T47D (cell line): ENCODE results near the gene MAGED2.
"Not testable (repeated sequence)": the region's sequence is repeated elsewhere in the genome, so short reads cannot be mapped to it uniquely, and the experiment has no call there.

Source experiments
- DNase-seq, 2 experiments: peaks; one replicate each; pipeline versions ENCODE4 v3.0.0 to v3.0.0-alpha.2; 2011 to 2012; ENCODE audit warnings: low read depth in 1 of 2, low spot score in 1 of 2
- JUND ChIP-seq: IDR thresholded peaks from 2 replicates; pipeline ENCODE4 v1.6.1; 2012; ENCODE audit warnings: low read depth
- in situ Hi-C: cut with HindIII; loops from 2 replicates; pipeline ENCODE4 v1.10.0; 2016; ENCODE audit warnings: low sequenced_read_pairs, low pct_unique_long_range_greater_than_20kb

MAGED2 gene

DNA sequence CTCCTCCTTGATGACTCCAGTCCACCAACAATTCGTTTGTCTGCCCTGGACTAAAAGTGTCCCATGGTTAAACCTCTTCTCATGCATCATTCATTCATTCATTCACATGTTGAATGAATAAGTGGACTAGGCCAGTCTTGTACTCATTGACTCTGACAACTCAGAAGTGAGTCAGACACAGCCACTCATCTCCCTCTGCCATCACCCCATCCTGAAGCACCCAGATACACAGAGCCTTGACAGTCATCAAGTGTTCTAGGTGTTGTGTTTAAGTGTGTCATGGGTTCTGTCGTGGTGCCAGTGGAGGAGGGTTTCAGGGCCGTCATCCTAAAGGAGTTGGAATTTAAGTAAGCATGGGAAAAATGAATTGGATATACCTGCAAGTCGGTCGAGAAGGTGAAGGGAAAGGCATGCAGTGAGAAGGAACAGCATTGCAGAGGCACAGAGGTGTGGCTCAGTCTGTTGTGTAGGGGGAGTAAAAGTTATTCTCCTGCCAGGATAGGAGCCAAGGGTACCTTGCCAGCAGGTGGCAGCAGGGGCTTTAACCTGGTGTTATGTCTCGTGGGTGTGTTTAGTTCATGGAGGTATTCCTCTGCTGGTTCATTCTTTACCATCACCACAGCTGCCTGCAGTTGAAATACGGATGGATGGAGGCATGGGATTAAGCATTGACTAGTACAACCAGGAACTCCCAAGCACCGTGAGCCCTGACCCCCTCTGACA is 18.3 kb downstream of the MAGED2 start:
- TF ChIP-seq JUND = no peak
- in situ Hi-C loops = no loop called here
- peak in 1 of 2 experiments; percentile 50 for DNase-seq

DNA sequence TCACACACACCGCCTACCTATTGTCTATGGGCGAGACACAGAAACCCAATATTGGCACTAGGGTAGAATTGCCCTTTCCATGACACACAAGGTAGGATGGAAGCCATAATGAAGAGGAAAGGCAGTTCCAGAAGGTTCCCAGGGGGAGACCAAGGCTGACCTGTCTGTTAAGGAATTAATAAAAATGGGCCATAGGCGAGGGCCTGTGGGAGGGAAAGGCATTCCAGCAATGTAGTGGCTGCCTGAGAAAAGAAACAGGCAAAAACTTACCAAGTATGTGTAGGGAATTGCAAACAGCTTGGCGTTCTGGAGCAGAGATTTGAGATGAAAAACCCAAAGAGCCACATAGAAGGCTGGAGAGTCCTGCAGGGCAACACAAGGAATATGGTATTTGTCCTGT is 19.1 kb downstream of the MAGED2 start:
- TF ChIP-seq JUND = no peak
- no peak for DNase-seq
- in situ Hi-C loops = no loop called here

DNA sequence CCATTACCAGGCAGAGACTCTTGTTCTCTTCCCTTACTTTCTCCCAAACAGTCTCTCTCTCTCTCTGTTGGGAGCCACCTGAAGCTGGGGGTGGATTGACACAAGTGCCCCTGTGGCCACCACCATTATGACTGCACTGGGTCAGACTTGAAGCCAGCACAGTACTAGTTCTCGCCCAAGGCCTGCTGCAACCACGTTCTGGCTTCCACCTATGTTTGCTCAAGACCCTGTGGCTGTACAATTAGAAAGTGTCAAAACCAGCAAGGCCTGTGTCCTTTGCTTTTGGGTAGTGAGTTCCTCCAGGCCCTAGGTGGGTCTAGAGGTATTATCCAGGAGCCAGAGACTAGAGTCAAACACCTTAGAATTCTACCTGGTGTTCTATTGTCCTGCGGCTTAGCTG is 31.0 kb downstream of the MAGED2 start:
- in situ Hi-C loops = no loop called here
- no peak for TF ChIP-seq JUND
- no peak for DNase-seq

DNA sequence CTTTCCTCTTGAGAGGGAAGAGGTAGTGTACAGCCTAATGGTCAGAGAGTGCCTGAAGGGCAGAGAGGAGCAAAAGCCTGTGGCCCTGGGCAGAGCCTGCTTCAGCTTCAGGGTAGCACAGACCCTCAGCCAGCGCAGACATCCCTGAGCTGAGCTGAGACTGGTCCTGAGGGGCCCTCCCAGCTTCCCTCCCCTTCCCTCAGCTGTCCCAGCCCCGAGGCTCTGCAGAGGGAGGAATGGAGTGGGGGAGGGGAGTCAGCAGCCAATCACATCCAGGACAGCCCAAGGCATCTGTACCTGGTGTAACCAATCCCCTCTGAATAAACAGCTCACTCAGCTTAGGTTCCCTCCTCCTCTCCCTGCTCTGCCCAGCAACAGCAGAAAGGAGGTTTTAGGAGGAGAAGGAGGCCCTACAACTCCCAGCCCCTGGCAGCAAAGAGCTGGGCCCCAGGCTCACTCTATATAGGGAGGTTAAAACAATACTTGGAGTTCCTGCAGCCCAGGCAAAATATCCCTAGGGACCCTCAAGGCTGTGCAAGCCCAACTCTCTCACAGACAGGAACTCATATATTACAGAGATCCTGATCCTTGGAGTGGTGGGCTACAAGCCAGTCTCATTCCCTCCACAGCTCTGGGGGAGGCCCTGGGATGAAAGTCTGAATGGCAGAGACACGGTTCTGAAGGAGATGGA is 33.8 kb downstream of the MAGED2 start:
- peak in 1 of 2 experiments; percentile 26 for DNase-seq
- in situ Hi-C loops = not testable (repeated sequence)

DNA sequence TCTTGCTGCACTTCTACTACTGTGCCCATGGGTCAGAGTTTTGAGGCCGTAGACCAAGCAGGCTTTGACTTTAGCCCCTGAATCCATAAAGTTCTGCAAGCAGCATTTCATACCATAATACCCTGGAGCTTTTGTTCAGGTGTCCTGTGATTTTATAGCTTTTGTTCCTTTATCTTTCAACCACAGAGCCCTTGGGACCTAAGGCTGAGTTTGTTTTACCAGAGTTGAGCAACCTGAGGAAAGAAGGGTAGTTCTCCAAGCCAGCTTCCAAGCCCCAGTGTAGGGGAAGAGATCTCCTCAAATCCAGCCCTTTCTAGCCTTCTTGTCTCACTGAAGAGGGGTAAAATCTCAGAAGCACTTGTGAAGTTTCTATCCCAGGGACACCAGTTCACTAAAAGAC is 35.1 kb downstream of the MAGED2 start:
- in situ Hi-C loops = no loop called here
- no peak for TF ChIP-seq JUND
- peak in 1 of 2 experiments; percentile 9 for DNase-seq

DNA sequence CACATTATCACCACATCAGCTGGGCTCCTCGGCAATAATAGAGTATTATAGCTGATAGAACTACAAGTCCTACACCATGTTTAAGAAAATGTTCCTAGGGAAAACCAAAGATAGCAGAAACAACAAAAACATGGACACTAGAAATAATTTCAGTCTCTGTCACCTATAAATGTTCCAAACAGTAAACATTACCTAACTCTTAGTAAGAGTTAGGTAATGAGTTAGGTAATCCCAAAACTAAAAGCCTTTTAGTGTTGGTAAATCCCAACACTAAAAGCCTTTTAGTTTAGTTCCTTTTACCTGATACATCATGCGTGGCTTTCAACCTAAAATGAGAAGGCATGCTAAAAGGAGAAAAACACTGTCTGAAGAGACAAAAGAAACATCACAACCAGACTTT is 35.5 kb downstream of the MAGED2 start:
- no peak for TF ChIP-seq JUND
- in situ Hi-C loops = no loop called here
- no peak for DNase-seq

DNA sequence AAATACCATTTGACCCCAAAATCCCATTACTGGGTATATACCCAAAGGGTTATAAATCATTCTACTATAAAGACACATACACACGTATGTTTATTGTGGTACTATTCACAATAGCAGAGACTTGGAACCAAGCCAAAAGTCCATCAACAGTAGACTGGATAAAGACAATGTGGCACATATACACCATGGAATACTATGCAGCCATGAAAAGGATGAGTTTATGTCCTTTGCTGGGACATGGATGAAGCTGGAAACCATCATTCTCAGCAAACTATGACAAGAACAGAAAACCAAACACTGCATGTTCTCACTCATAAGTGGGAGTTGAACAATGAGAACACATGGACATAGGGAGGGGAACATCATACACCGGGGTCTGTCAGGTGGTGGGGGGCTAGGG is 40.2 kb downstream of the MAGED2 start:
- DNase-seq, in situ Hi-C loops: not testable (repeated sequence)

DNA sequence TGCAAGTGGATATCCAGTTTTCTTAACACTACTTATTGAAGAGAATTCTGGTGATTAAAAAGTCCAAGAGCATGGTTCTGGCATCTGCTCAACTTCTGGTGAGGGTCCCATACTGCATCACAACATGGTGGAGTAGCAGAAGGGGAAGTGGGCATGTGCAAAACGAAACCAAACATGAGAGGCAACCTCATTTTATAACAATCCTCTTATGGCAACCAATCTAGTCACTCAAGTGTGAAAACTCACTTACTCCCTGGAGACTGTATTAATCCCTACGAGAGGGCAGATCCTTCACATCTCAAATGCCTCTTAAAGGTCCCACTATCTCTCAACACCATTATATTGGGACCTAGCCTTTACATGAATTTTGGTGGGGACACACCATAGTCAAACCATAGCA is 57.7 kb downstream of the MAGED2 start:
- TF ChIP-seq JUND = no peak
- DNase-seq = no peak
- in situ Hi-C loops = no loop called here
